ENCODE results near the gene SMAD4. TPM values are rescaled to one million over a fixed set of nuclear protein-coding genes. Genes with fewer than 3 reads are reported as not detected.
"Not testable (repeated sequence)": the region's sequence is repeated elsewhere in the genome, so short reads cannot be mapped to it uniquely, and the experiment has no call there.

The SMAD4 gene
- total RNA-seq = 100 to 1,000 TPM in 1 of 2 experiments, 10 to 100 TPM in 1; 97.5 to 115 TPM

DNA sequence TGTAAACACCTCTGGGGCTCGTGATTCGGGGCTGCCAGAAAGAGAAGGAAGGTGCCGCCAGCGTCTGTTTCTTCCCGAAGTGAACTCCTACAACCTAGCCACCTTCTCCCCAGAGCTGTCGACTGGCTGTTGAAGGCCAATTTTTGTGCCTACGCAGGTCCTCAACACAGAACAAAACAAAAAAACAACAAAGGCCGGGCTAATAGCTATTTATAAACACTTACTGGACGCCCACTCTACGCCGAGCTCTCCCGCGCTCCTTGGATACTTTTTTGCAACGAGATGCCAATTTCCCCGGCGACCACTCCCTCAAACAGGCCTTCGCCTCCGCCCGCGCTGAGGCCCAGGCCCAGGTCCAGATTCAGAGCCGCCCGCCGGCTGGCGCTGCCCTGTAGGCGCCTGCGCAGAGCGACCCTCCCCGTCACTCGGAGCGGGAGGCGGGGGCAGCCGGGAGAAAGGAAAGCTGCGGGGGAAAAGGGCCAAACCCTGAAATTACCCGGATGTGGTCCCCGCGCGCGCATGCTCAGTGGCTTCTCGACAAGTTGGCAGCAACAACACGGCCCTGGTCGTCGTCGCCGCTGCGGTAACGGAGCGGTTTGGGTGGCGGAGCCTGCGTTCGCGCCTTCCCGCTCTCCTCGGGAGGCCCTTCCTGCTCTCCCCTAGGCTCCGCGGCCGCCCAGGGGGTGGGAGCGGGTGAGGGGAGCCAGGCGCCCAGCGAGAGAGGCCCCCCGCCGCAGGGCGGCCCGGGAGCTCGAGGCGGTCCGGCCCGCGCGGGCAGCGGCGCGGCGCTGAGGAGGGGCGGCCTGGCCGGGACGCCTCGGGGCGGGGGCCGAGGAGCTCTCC, at the start of gene SMAD4:
TSS of gene SMAD4 (plus strand) at position 520 of the 843 bp plus-strand sequence. CDS start 16,834 bp downstream, outside the sequence.
- H3K4me1 Mint-ChIP-seq = peaks cover 53% of the 10 kb centered on the region
- no peaks in the 10 kb centered on the region for H3K27me3 Mint-ChIP-seq
- H3K36me3 Mint-ChIP-seq (ENCODE audit: low read depth) = peaks cover 31% of the 10 kb centered on the region
- peak within 1 kb of the TSS; percentile 98 for H3K27ac Mint-ChIP-seq
- CTCF ChIA-PET = interaction anchor here (0.5 to 1.3 kb wide), 7 partner anchors 9 to 1212 kb away, joined by 3 to 5 read pairs (median 4); no protein-coding TSS in a partner anchor
- POLR2A ChIA-PET = interaction anchor here (0.6 to 2.1 kb wide), 6 partner anchors 9 to 151 kb away, joined by 3 to 8 read pairs (median 4); partner anchors contain the start of gene ME2
- DNase-seq = peak; percentile 97
- H3K4me3 Mint-ChIP-seq = peak within 1 kb of the TSS; percentile 98
- H3K9me3 Mint-ChIP-seq = no peaks in the 10 kb centered on the region

DNA sequence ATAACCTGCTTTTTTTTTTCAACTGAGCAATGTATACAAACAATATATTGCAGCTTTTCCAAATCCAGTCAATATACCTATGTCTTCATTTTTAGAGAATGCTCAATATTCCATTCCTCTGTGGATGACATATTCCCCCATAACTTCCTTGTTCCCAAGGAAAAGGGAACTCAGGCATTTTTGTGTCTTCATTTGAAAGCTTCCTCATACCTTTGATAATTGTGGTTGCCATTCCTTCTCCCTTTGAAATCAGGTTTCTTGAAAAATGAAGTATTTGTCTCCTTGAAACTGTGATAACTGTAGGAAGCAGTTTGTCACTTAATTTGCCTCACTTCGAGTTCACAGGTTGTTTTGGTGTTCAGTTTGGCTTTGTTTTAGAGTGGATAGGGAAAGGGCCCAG, 48.6 kb upstream of the SMAD4 start:
- no peak overlapping the region for H3K4me3 Mint-ChIP-seq
- no peaks in the 10 kb centered on the region for H3K27me3 Mint-ChIP-seq
- H3K27ac Mint-ChIP-seq = no peak overlapping the region
- POLR2A ChIA-PET = no interaction called here
- H3K4me1 Mint-ChIP-seq = no peaks in the 10 kb centered on the region
- H3K9me3 Mint-ChIP-seq = peaks cover 14% of the 10 kb centered on the region
- peaks cover 49% of the 10 kb centered on the region for H3K36me3 Mint-ChIP-seq (ENCODE audit: low read depth)
- CTCF ChIA-PET = no interaction called here
- no peak for DNase-seq

DNA sequence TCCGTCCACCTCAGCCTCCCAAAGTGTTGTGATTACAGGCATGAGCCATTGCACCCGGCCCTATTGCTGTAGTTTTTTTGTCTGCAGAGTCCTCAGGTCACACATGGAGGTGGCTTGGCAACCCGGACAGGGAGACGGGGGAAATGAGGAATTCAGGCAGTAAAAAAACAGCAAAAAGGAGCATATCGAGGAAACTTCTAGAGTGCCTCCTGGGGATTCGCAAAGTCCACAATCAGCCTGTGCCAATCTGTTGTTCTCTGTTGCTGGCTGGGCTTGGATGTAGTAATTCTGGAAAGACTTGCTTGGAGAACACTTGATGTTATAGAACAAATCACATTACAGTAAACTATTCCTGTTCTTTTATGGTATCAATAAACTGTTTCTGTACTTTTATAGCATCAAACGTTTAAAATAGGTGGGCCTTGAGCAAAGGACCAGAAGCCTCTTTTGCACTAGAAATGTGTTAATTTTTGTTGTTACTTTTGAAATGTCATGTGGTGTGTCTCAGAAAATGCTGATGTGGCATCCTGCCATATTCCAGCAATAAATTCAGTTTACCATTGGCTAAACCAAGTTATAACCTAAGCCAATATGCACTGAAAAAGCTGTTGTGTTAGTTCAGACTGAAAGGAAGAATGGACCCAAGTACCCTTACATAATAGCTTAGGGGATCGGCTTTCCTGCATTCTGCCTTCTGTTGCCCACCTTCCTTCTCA, 47.8 kb upstream of the SMAD4 start:
- H3K27ac Mint-ChIP-seq = no peak overlapping the region
- POLR2A ChIA-PET = interaction anchor here (0.7 kb wide), 1 partner anchor 214 kb away, joined by 3 read pairs; no protein-coding TSS in a partner anchor
- CTCF ChIA-PET = no interaction called here

DNA sequence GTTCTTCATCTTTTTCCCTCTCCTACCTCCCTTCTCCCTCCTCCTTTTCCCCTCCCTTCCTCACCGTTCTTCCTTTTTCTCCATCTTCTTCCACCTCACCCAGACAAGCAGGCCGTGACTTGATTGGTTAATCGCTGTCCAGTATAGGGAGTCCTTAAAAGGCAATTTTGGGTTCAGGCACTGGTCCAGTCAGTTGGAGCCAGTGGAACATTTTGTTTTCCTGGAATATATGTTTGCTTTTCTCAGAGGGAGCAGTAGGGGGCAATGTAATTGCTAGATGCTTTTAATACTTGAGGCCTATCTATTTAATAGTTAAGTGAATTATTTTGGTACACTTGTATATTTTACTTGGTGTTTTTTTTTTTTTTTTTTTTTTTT, 47.2 kb upstream of the SMAD4 start:
- ChIA-PET POLR2A (no interaction called here), CTCF (no interaction called here)
- Mint-ChIP-seq H3K27ac (no peak overlapping the region), H3K36me3 (ENCODE audit: low read depth) (peaks cover 39% of the 10 kb centered on the region), H3K4me3 (no peak overlapping the region), H3K27me3 (no peaks in the 10 kb centered on the region), H3K4me1 (no peaks in the 10 kb centered on the region), H3K9me3 (peaks cover 8% of the 10 kb centered on the region)
- no peak for DNase-seq

More for the DNA sequence above, 47.8 kb upstream of the SMAD4 start:
- Mint-ChIP-seq H3K9me3 (peaks cover 11% of the 10 kb centered on the region), H3K4me3 (no peak overlapping the region), H3K36me3 (ENCODE audit: low read depth) (peaks cover 42% of the 10 kb centered on the region), H3K4me1 (no peaks in the 10 kb centered on the region), H3K27me3 (no peaks in the 10 kb centered on the region)
- no peak for DNase-seq

DNA sequence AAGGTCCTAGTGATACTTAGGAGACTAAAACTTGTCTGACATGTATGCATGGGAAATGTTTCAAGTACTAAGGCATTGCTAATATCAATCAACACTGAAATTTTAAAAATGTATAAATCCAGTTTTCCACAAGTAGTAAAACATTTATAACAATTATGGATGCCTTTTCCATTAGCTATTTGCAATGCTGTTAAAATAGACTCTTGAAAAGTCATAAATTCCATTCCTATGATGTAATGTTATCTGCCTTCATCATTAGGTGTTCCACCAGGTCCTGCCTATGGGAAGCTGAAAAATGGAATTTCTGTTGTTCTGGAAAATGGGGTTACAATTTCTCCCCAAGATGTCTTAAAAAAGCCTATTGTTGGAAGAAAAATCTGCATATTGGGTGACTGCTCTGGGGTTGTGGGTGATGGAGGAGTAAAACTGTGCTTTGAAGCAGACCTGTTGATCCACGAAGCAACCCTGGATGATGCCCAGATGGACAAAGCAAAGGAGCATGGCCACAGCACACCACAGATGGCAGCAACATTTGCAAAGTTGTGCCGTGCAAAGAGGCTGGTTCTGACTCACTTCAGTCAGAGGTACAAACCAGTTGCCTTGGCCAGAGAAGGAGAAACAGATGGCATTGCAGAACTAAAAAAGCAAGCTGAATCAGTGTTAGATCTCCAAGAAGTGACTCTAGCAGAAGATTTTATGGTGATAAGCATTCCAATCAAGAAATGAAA, 43.5 kb upstream of the SMAD4 start:
- POLR2A ChIA-PET = no interaction called here
- Mint-ChIP-seq H3K9me3 (no peaks in the 10 kb centered on the region), H3K36me3 (ENCODE audit: low read depth) (peaks cover 14% of the 10 kb centered on the region), H3K4me3 (no peak overlapping the region), H3K27me3 (no peaks in the 10 kb centered on the region), H3K4me1 (no peaks in the 10 kb centered on the region), H3K27ac (no peak overlapping the region)
- CTCF ChIA-PET = interaction anchor here (0.6 kb wide), 2 partner anchors 82 to 125 kb away, joined by 4 to 5 read pairs; no protein-coding TSS in a partner anchor
- no peak for DNase-seq

DNA sequence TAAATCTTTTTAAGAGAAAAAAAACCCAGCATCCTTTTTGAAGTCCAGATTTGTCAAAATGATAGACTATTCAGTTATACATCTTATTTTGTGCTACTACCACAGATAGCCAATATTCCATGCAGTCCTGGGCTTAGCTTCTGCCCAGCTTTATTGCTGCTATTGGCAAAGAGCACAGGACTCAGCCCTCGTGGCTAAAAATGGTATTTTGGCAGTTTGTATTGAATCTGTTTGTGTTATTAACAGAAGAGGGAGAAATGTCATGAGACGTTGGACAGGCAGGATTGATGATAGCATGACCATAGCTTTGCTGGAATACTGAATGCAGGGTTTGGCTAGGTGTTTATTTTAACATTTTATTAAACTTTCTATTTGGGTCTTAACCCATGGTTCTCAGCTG, 42.8 kb upstream of the SMAD4 start:
- no peak for DNase-seq
- POLR2A ChIA-PET = no interaction called here
- Mint-ChIP-seq H3K4me3 (no peak overlapping the region), H3K27ac (no peak overlapping the region), H3K36me3 (ENCODE audit: low read depth) (peaks cover 13% of the 10 kb centered on the region), H3K9me3 (no peaks in the 10 kb centered on the region), H3K4me1 (no peaks in the 10 kb centered on the region), H3K27me3 (no peaks in the 10 kb centered on the region)
- CTCF ChIA-PET = no interaction called here

DNA sequence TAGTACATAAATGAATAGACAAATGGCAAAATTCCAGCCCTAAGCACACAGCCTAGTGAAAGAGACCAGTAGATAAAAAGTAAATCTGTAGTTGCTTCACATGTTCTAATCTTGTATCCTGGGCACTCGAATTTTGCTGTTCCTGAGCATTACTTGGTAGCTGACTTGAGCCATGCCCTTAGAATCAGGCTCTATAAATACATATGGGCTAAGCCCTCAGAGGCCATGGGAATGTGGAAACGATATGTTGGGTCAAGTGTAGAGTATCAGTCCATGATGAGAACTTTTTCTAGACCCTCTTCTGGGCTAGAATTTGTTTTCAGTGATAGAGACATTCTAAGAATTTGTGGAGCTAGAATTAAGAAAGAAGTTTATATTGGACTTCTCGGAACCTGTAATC, 40.3 kb upstream of the SMAD4 start:
- Mint-ChIP-seq H3K27me3 (no peaks in the 10 kb centered on the region), H3K27ac (no peak overlapping the region), H3K4me3 (no peak overlapping the region), H3K4me1 (no peaks in the 10 kb centered on the region), H3K9me3 (no peaks in the 10 kb centered on the region), H3K36me3 (ENCODE audit: low read depth) (peaks cover 8% of the 10 kb centered on the region)
- POLR2A ChIA-PET = no interaction called here
- no peak for DNase-seq
- CTCF ChIA-PET = no interaction called here

DNA sequence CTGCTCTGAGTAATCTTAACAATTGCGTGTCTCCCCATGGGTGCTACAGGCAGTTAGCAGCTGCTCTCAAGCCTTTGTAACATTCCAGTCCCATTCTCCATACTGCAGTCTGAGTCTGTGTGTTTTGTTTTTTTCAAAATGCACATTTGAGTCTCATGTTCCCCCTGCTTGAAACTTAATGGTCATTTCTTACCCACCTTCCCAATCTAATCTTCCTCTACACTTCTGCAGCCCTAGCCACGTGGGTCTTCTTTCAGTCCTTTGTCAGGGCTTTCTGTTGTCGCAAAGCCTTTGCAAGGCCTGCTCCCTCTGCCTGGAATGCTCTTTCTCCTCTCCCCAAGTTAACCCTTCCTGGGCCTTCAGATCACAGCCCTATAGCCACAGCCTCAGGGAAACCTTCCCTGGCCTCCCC, 37.7 kb upstream of the SMAD4 start:
- Mint-ChIP-seq H3K36me3 (ENCODE audit: low read depth) (peaks cover 1% of the 10 kb centered on the region), H3K4me1 (no peaks in the 10 kb centered on the region), H3K9me3 (no peaks in the 10 kb centered on the region), H3K4me3 (no peak overlapping the region), H3K27ac (no peak overlapping the region), H3K27me3 (no peaks in the 10 kb centered on the region)
- CTCF ChIA-PET = interaction anchor here (0.7 kb wide), 1 partner anchor 125 kb away, joined by 3 read pairs; no protein-coding TSS in a partner anchor
- no peak for DNase-seq
- POLR2A ChIA-PET = no interaction called here

DNA sequence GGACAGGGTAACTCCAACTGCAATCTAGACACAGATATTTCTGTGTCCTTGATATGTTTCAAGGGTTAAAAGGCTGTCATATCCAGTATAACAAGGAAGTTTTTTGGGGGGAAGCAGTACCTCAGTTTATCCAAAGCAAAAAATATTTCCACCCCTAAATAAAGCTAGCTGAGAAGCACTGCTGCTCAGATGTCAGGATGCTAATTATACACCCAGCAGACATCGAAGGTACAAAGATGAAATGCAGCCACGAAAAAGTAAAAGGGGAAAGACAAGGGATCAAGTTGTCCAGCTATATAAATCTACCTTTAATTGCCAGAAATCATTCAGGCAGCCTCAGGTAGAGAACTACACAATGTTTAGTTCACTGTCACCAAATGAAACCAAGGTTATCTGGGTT, 36.0 kb upstream of the SMAD4 start:
- DNase-seq = no peak
- Mint-ChIP-seq H3K9me3 (no peaks in the 10 kb centered on the region), H3K4me3 (no peak overlapping the region), H3K4me1 (no peaks in the 10 kb centered on the region), H3K36me3 (ENCODE audit: low read depth) (no peaks in the 10 kb centered on the region), H3K27ac (no peak overlapping the region), H3K27me3 (no peaks in the 10 kb centered on the region)
- CTCF ChIA-PET = no interaction called here
- POLR2A ChIA-PET = no interaction called here

DNA sequence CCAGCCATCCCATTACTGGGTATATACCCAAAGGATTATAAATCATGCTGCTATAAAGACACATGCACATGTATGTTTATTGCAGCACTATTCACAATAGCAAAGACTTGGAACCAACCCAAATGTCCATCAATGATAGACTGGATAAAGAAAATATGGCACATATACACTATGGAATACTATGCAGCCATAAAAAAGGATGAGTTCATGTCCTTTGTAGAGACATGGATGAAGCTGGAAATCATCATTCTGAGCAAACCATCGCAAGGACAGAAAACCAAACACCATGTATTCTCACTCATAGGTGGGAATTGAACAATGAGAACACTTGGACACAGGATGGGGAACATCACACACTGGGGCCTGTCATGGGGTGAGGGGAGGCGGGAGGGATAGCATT, 26.8 kb upstream of the SMAD4 start:
- H3K36me3 Mint-ChIP-seq (ENCODE audit: low read depth); H3K27ac Mint-ChIP-seq; CTCF ChIA-PET; POLR2A ChIA-PET; DNase-seq; H3K9me3 Mint-ChIP-seq; H3K4me1 Mint-ChIP-seq; H3K4me3 Mint-ChIP-seq; H3K27me3 Mint-ChIP-seq: not testable (repeated sequence)

DNA sequence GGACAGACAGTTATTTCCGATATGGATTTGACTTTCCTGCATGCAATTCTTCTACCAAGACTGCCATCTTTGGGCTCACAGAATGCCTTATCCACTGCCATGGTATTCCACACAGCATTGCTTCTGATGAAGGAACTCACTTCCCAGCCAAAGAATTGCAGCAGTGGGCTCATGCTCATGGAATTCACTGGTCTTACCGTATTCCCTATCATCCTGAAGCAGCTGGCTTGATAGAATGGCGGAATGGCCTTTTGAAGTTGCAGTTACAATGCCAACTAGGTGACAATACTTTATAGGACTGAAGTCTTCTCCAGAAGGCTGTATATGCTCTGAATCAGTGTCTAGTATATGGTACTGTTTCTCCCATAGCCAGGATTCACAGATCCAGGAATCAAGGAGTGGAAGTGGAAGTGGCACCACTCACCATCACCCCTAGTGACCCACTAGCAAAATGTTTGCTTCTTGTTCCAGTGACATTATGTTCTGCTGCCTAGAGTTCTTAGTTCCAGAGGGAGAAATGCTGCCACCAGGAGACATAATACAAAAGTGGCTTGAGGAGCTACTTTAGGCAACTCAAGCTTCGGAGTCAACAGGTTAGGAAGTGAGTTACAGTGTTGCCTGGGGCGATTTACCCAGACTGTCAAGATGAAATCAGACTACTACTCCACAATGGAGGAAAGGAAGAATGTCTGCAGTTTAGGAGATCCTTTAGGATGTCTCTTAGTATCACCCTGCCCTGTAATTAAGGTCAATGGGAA, 23.8 kb upstream of the SMAD4 start:
- CTCF ChIA-PET = interaction anchor here (1.3 kb wide), 1 partner anchor 17 kb away, joined by 3 read pairs; no protein-coding TSS in a partner anchor
- H3K9me3 Mint-ChIP-seq = peaks cover 8% of the 10 kb centered on the region

More for the DNA sequence above, 23.8 kb upstream of the SMAD4 start:
- Mint-ChIP-seq H3K36me3 (ENCODE audit: low read depth) (no peaks in the 10 kb centered on the region), H3K4me1 (no peaks in the 10 kb centered on the region), H3K27me3 (no peaks in the 10 kb centered on the region), H3K27ac (no peak overlapping the region), H3K4me3 (no peak overlapping the region)
- POLR2A ChIA-PET = no interaction called here
- DNase-seq = no peak

All from activated CD4-positive, alpha-beta T cell treated with anti-CD3 and anti-CD28 coated beads, Interleukin-2, amount 10 ng/mL, durations not matched to agents 7 days and 5 days (primary cell).